ENCODE results near the gene FSTL3. TPM values are rescaled to one million over a fixed set of nuclear protein-coding genes. Genes with fewer than 3 reads are reported as not detected.

The FSTL3 gene
- total and polyA plus RNA-seq, 2 of the 13 experiments (the other 11 are each of a cell fraction or from before 2014, with no cell fraction given) = 13.5 to 15.6 TPM

- TF ChIP-seq ZNF687 (CRISPR knock-in tag; IDR thresholded peaks at IDR 0.05) = peak; percentile 69
- TF ChIP-seq TBX2 (CRISPR knock-in tag; IDR thresholded peaks at IDR 0.05; ENCODE audit: borderline replicate concordance) = peak; percentile 91
- no peak for TF ChIP-seq EEA1 (CRISPR knock-in tag; IDR thresholded peaks at IDR 0.05; ENCODE audit: borderline replicate concordance)
- TF ChIP-seq ZNF547 (CRISPR knock-in tag; IDR thresholded peaks at IDR 0.05) = no peak
- no peak for TF ChIP-seq CC2D1A (CRISPR knock-in tag; IDR thresholded peaks at IDR 0.05)
- TF ChIP-seq ZNF557 (CRISPR knock-in tag; IDR thresholded peaks at IDR 0.05) = 0 out of 2 replicates have a peak, but pooled peaks have one; percentile 36
- 0 out of 2 replicates have a peak, but pooled peaks have one; percentile 0 for TF ChIP-seq GFI1 (CRISPR knock-in tag; IDR thresholded peaks at IDR 0.05; ENCODE audit: borderline replicate concordance)
- TF ChIP-seq FIP1L1 (IDR thresholded peaks at IDR 0.05; ENCODE audit: borderline replicate concordance, insufficient read depth, low read depth, low read length) = no peak
- no peak for TF ChIP-seq ZNF562 (CRISPR knock-in tag; IDR thresholded peaks at IDR 0.05; ENCODE audit: borderline replicate concordance)
- no peak for TF ChIP-seq SP5 (CRISPR knock-in tag; IDR thresholded peaks at IDR 0.05; ENCODE audit: borderline replicate concordance, low read depth)
- 0 out of 2 replicates have a peak, but pooled peaks have one; percentile 11 for TF ChIP-seq BCL6 (CRISPR knock-in tag; IDR thresholded peaks at IDR 0.05)
- TF ChIP-seq ZNF343 (CRISPR knock-in tag; IDR thresholded peaks at IDR 0.05) = no peak
- no peak for TF ChIP-seq ZNF549 (CRISPR knock-in tag; IDR thresholded peaks at IDR 0.05)
- peak; percentile 69 for TF ChIP-seq AGO2 (optimal IDR thresholded peaks at IDR 0.05; ENCODE audit: low read depth, low read length)
- TF ChIP-seq, protein P1, sequence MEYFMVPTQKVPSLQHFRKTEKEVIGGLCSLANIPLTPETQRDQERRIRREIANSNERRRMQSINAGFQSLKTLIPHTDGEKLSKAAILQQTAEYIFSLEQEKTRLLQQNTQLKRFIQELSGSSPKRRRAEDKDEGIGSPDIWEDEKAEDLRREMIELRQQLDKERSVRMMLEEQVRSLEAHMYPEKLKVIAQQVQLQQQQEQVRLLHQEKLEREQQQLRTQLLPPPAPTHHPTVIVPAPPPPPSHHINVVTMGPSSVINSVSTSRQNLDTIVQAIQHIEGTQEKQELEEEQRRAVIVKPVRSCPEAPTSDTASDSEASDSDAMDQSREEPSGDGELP (IDR thresholded peaks at IDR 0.05; ENCODE audit: borderline replicate concordance, low read depth) = no peak
- no peak for TF ChIP-seq THYN1 (CRISPR knock-in tag; IDR thresholded peaks at IDR 0.05; ENCODE audit: borderline replicate concordance, low read depth)
- TF ChIP-seq ATF7-NPFF (CRISPR knock-in tag; IDR thresholded peaks at IDR 0.05; ENCODE audit: low read depth) = no peak
- TF ChIP-seq ZNF333 (CRISPR knock-in tag; IDR thresholded peaks at IDR 0.05; ENCODE audit: borderline replicate concordance) = no peak
- no peak for TF ChIP-seq CAMTA2 (CRISPR knock-in tag; IDR thresholded peaks at IDR 0.05; ENCODE audit: borderline replicate concordance)
- TF ChIP-seq, protein P2, sequence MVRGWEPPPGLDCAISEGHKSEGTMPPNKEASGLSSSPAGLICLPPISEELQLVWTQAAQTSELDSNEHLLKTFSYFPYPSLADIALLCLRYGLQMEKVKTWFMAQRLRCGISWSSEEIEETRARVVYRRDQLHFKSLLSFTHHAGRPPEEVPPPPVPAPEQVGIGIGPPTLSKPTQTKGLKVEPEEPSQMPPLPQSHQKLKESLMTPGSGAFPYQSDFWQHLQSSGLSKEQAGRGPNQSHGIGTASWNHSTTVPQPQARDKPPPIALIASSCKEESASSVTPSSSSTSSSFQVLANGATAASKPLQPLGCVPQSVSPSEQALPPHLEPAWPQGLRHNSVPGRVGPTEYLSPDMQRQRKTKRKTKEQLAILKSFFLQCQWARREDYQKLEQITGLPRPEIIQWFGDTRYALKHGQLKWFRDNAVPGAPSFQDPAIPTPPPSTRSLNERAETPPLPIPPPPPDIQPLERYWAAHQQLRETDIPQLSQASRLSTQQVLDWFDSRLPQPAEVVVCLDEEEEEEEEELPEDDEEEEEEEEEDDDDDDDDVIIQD (CRISPR knock-in tag; IDR thresholded peaks at IDR 0.05; ENCODE audit: low read depth) = no peak
- TF ChIP-seq ZNF792 (CRISPR knock-in tag; IDR thresholded peaks at IDR 0.05) = no peak
- TF ChIP-seq HNRNPH1 (optimal IDR thresholded peaks at IDR 0.05; ENCODE audit: low read depth, low read length) = no peak
- no peak for TF ChIP-seq ZBTB3 (CRISPR knock-in tag; IDR thresholded peaks at IDR 0.05; ENCODE audit: borderline replicate concordance, low read depth)
- no peak for TF ChIP-seq ZBTB7A (CRISPR knock-in tag; IDR thresholded peaks at IDR 0.05)
- no peak for TF ChIP-seq ZNF121 (CRISPR knock-in tag; IDR thresholded peaks at IDR 0.05)
Observed at GRCh38 chr19:633068-633785, 43.0 kb upstream of the FSTL3 start, which contains the start of gene POLRMT (continued).

All from HepG2 (cell line).